ENCODE data around the gene EYA3.

- TF ChIP-seq CTCF (conservative IDR thresholded peaks at IDR 0.05 in 1 of 2, IDR thresholded peaks at IDR 0.05 in 1 of 2; ENCODE audit: extremely low read depth in 1 of 2, insufficient read depth in 1 of 2, low read depth in 1 of 2, low read length in 2 of 2): peak; percentile 85 to 92
- TF ChIP-seq EZH2 (IDR thresholded peaks at IDR 0.05; ENCODE audit: borderline replicate concordance, low read length): no peak
Observed at GRCh38 chr1:28091043-28091781, 2.8 kb upstream of the EYA3 start.

Data from mammary epithelial cell (primary cell).